Fibroblast of villous mesenchyme (primary cell): Measurements from ENCODE around the gene YBX1. TPM values are rescaled to one million over a fixed set of nuclear protein-coding genes. Genes with fewer than 3 reads are reported as not detected.
A peak's percentile ranks its signal among the peaks of the same experiment; 100 is the strongest.

Experiments
- DNase-seq: peaks from one replicate; pipeline ENCODE4 v3.0.0-alpha.2; 2010; ENCODE audit warnings: low read depth
- H3K4me3 ChIP-seq: 2 replicates; pipeline ENCODE4 v1.5.1; 2011; ENCODE audit warnings: low read depth, mild to moderate bottlenecking, low read length
- CTCF ChIP-seq: IDR thresholded peaks from 2 replicates; pipeline ENCODE4 v1.5.1; 2012; ENCODE audit warnings: low read depth, mild to moderate bottlenecking, low read length; ENCODE audit not compliant: insufficient read depth
- total RNA-seq: library from RNA; depleted of rRNA; stranded (reverse); fragments of >200 nt; gene quantifications from 2 replicates; pipeline ENCODE4 v1.2.3, GENCODE V29; 2012

Gene YBX1
- total RNA-seq, 1 donor: 578 TPM

- H3K4me3 ChIP-seq: no peak overlapping the region
- no peak for TF ChIP-seq CTCF
- DNase-seq: no peak
These were observed 61.3 kb downstream of the YBX1 start for GRCh38 chr1:42743317-42744147.

DNA sequence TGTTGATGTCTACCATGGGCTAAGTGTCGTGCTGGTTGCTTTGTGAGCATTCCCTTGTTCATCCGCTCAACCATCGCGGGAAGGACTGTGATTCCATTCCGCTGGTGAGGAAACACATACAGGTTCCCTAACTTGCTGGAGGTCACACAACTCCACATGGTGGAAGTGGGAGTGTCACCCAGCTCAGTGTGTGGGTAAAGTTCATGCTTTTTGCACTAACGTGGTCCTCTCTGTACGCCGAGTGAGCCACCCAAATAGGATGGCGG lies 61.9 kb downstream of the YBX1 start:
- no peak for DNase-seq
- no peak for TF ChIP-seq CTCF
- H3K4me3 ChIP-seq: no peak overlapping the region

- no peak overlapping the region for H3K4me3 ChIP-seq
- DNase-seq: peak; percentile 42
- TF ChIP-seq CTCF: no peak
These were observed 63.6 kb downstream of the YBX1 start for GRCh38 chr1:42745851-42746250.

GRCh38 chr1:42746436-42747105 lies 64.4 kb downstream of the YBX1 start:
- TF ChIP-seq CTCF: no peak

DNA sequence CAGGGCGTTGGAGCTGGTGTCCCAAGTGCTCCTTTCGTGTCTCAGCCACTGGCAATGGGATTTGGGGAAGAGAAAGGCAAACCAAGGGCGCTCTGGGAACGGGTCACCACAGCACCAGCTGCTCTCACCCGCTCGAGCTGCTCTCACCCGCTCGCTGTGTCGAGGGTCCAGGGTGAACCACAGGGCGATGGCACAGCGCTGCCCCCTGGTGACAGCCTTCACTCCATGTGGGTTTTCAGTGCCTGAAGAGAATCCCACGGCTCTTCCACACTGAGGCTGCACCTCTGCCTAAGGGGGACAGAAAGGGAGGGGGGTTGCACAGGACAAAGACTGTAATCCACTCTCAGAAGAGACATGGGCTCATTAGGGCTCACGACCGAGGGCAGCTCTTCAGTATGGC lies 64.9 kb downstream of the YBX1 start:
- H3K4me3 ChIP-seq: no peak overlapping the region
- no peak for DNase-seq
- peak; percentile 66 for TF ChIP-seq CTCF

More at GRCh38 chr1:42746436-42747105, 64.4 kb downstream of the YBX1 start:
- no peak overlapping the region for H3K4me3 ChIP-seq
- no peak for DNase-seq

GRCh38 chr1:42748021-42748420 lies 65.8 kb downstream of the YBX1 start:
- H3K4me3 ChIP-seq: no peak overlapping the region
- no peak for TF ChIP-seq CTCF
- DNase-seq: no peak
